ENCODE data around the gene ARSI.

Gene ARSI

GRCh38 chr5:150341989-150342388 is 39.3 kb upstream of the ARSI start:
- no peak overlapping the region for H3K4me2 ChIP-seq (ENCODE audit: low read depth, low read length, poor library complexity, severe bottlenecking)
- no peaks in the 10 kb centered on the region for H4K20me1 ChIP-seq (ENCODE audit: low read depth, low read length)
- H3K9me3 ChIP-seq (ENCODE audit: insufficient read depth, low read length) = no peaks in the 10 kb centered on the region
- no peak for TF ChIP-seq EZH2phosphoT487 (conservative IDR thresholded peaks at IDR 0.05; ENCODE audit: low read length)
- TF ChIP-seq CTCF (IDR thresholded peaks at IDR 0.05; ENCODE audit: insufficient read depth, low read length, poor library complexity, severe bottlenecking) = no peak
- H2AFZ ChIP-seq (ENCODE audit: low read depth, low read length, severe bottlenecking) = no peak overlapping the region
- no peak overlapping the region for H3K9ac ChIP-seq (ENCODE audit: low read length)
- no peaks in the 10 kb centered on the region for H3K36me3 ChIP-seq (ENCODE audit: low read length)
- no peaks in the 10 kb centered on the region for H3K79me2 ChIP-seq (ENCODE audit: insufficient read depth, low read length)
- no peaks in the 10 kb centered on the region for H3F3A ChIP-seq (ENCODE audit: insufficient read depth)
- no peaks in the 10 kb centered on the region for H3K9me2 ChIP-seq (replicated peaks; ENCODE audit: insufficient read depth, low read length)
- H3K27me3 ChIP-seq (ENCODE audit: low read length) = no peaks in the 10 kb centered on the region
- H3K27ac ChIP-seq (ENCODE audit: low read depth, low read length) = no peak overlapping the region
- H3K4me3 ChIP-seq (ENCODE audit: insufficient read depth, low read length, poor library complexity, severe bottlenecking) = no peak overlapping the region

GRCh38 chr5:150341331-150341730 is 38.6 kb upstream of the ARSI start:
- Histone ChIP-seq H3K27me3 (ENCODE audit: low read length) (no peaks in the 10 kb centered on the region), H3K27ac (ENCODE audit: low read depth, low read length) (no peak overlapping the region), H3K4me2 (ENCODE audit: low read depth, low read length, poor library complexity, severe bottlenecking) (no peak overlapping the region), H3K79me2 (ENCODE audit: insufficient read depth, low read length) (no peaks in the 10 kb centered on the region), H3F3A (ENCODE audit: insufficient read depth) (no peaks in the 10 kb centered on the region), H4K20me1 (ENCODE audit: low read depth, low read length) (no peaks in the 10 kb centered on the region), H3K9me2 (replicated peaks; ENCODE audit: insufficient read depth, low read length) (no peaks in the 10 kb centered on the region), H2AFZ (ENCODE audit: low read depth, low read length, severe bottlenecking) (no peak overlapping the region), H3K9ac (ENCODE audit: low read length) (no peak overlapping the region), H3K4me3 (ENCODE audit: insufficient read depth, low read length, poor library complexity, severe bottlenecking) (no peak overlapping the region), H3K9me3 (ENCODE audit: insufficient read depth, low read length) (no peaks in the 10 kb centered on the region), H3K36me3 (ENCODE audit: low read length) (no peaks in the 10 kb centered on the region)
- no peak for TF ChIP-seq EZH2phosphoT487 (conservative IDR thresholded peaks at IDR 0.05; ENCODE audit: low read length)
- no peak for TF ChIP-seq CTCF (IDR thresholded peaks at IDR 0.05; ENCODE audit: insufficient read depth, low read length, poor library complexity, severe bottlenecking)

- TF ChIP-seq CTCF (IDR thresholded peaks at IDR 0.05; ENCODE audit: insufficient read depth, low read length, poor library complexity, severe bottlenecking) (no peak), EZH2phosphoT487 (conservative IDR thresholded peaks at IDR 0.05; ENCODE audit: low read length) (no peak)
- Histone ChIP-seq H3K36me3 (ENCODE audit: low read length) (no peaks in the 10 kb centered on the region), H3K79me2 (ENCODE audit: insufficient read depth, low read length) (no peaks in the 10 kb centered on the region), H3F3A (ENCODE audit: insufficient read depth) (no peaks in the 10 kb centered on the region), H3K27me3 (ENCODE audit: low read length) (no peaks in the 10 kb centered on the region), H2AFZ (ENCODE audit: low read depth, low read length, severe bottlenecking) (no peak overlapping the region), H4K20me1 (ENCODE audit: low read depth, low read length) (no peaks in the 10 kb centered on the region), H3K4me2 (ENCODE audit: low read depth, low read length, poor library complexity, severe bottlenecking) (no peak overlapping the region), H3K4me3 (ENCODE audit: insufficient read depth, low read length, poor library complexity, severe bottlenecking) (no peak overlapping the region), H3K9me2 (replicated peaks; ENCODE audit: insufficient read depth, low read length) (no peaks in the 10 kb centered on the region), H3K9me3 (ENCODE audit: insufficient read depth, low read length) (no peaks in the 10 kb centered on the region), H3K9ac (ENCODE audit: low read length) (no peak overlapping the region), H3K27ac (ENCODE audit: low read depth, low read length) (no peak overlapping the region)
These were observed 38.0 kb upstream of the ARSI start for GRCh38 chr5:150340614-150341255.

All from SU-DHL-6 (cell line).